COLO668 (cell line): ENCODE measurements around the gene CHRM1.
A peak's percentile ranks its signal among the peaks of the same experiment; 100 is the strongest.

Source experiments
- DNase-seq: peaks from one replicate; lab custom pipeline; 2025; ENCODE audit not compliant: unreplicated experiment; lab: John Stamatoyannopoulos, UW

Gene CHRM1

GRCh38 chr11:62905927-62906531 is 15.1 kb downstream of the CHRM1 start:
- DNase-seq, result peak; percentile 65

- no peak for DNase-seq
Measured at GRCh38 chr11:62905296-62905695, 15.9 kb downstream of the CHRM1 start.

- DNase-seq, result no peak
Measured at GRCh38 chr11:62902932-62903331, 18.2 kb downstream of the CHRM1 start.

- no peak for DNase-seq
Measured at GRCh38 chr11:62898027-62898426, 23.1 kb downstream of the CHRM1 start.

- no peak for DNase-seq
Measured at GRCh38 chr11:62897311-62897710, 23.9 kb downstream of the CHRM1 start.

GRCh38 chr11:62896049-62896448 is 25.1 kb downstream of the CHRM1 start:
- no peak for DNase-seq

GRCh38 chr11:62895501-62895900 is 25.7 kb downstream of the CHRM1 start:
- DNase-seq, result no peak

- DNase-seq, result no peak
Measured at GRCh38 chr11:62892077-62892922, 28.9 kb downstream of the CHRM1 start.

- no peak for DNase-seq
Measured at GRCh38 chr11:62889484-62890437, 31.4 kb downstream of the CHRM1 start.

- no peak for DNase-seq
Measured at GRCh38 chr11:62889126-62889483, 32.1 kb downstream of the CHRM1 start.

GRCh38 chr11:62888406-62888805 is 32.8 kb downstream of the CHRM1 start:
- DNase-seq, result no peak

- DNase-seq, result no peak
Measured at GRCh38 chr11:62885137-62885750, 35.9 kb downstream of the CHRM1 start.

- no peak for DNase-seq
Measured at GRCh38 chr11:62883673-62884072, 37.5 kb downstream of the CHRM1 start.

- no peak for DNase-seq
Measured at GRCh38 chr11:62882788-62883501, 38.2 kb downstream of the CHRM1 start.

GRCh38 chr11:62882431-62882749 is 38.8 kb downstream of the CHRM1 start:
- DNase-seq, result no peak

- peak; percentile 93 for DNase-seq
Measured at GRCh38 chr11:62881579-62882430, 39.4 kb downstream of the CHRM1 start.

GRCh38 chr11:62880803-62881578 is 40.2 kb downstream of the CHRM1 start, which contains the start of gene SLC3A2:
Gene SLC3A2, plus strand, starts transcription at chr11:62880896. Its CDS starts 128 bp downstream, at chr11:62881024.
- DNase-seq, result peak; percentile 93

GRCh38 chr11:62880231-62880802 is 40.8 kb downstream of the CHRM1 start:
- no peak for DNase-seq
